GM19438 (cell line): ENCODE results near the gene LTB4R2.

ENCODE experiments used
- ATAC-seq: cut with Tn5 transposase; IDR thresholded peaks from one replicate; pipeline ENCODE4 v1.9.1; 2021; ENCODE audit warnings: low read depth; ENCODE audit not compliant: unreplicated experiment

Gene LTB4R2

GRCh38 chr14:24309538-24310264 is at the start of gene LTB4R2:
LTB4R2 (plus strand) TSS chr14:24310140; CDS start chr14:24310665, 525 bp downstream.
- ATAC-seq: no peak

GRCh38 chr14:24260780-24261157 is 49.2 kb upstream of the LTB4R2 start:
- no peak for ATAC-seq

GRCh38 chr14:24261256-24261968 is 48.5 kb upstream of the LTB4R2 start:
- no peak for ATAC-seq

- ATAC-seq: no peak
These were observed 48.0 kb upstream of the LTB4R2 start for GRCh38 chr14:24261969-24262327.

GRCh38 chr14:24262821-24263733 is 46.9 kb upstream of the LTB4R2 start, which contains the start of gene TGM1:
TGM1 (minus strand) TSS chr14:24263177; CDS start chr14:24262352, 825 bp downstream.
- no peak for ATAC-seq

GRCh38 chr14:24263848-24264247 is 46.1 kb upstream of the LTB4R2 start:
- no peak for ATAC-seq

- no peak for ATAC-seq
These were observed 45.6 kb upstream of the LTB4R2 start for GRCh38 chr14:24264298-24264697.

GRCh38 chr14:24266344-24267244 is 43.3 kb upstream of the LTB4R2 start:
- ATAC-seq: no peak

- no peak for ATAC-seq
These were observed 42.4 kb upstream of the LTB4R2 start for GRCh38 chr14:24267516-24267915.

GRCh38 chr14:24268225-24268624 is 41.7 kb upstream of the LTB4R2 start:
- ATAC-seq: no peak

- ATAC-seq: no peak
These were observed 40.6 kb upstream of the LTB4R2 start for GRCh38 chr14:24269368-24269767.

GRCh38 chr14:24269910-24270536 is 39.9 kb upstream of the LTB4R2 start:
- no peak for ATAC-seq

- ATAC-seq: no peak
These were observed 39.3 kb upstream of the LTB4R2 start for GRCh38 chr14:24270537-24271133.

GRCh38 chr14:24271134-24271833 is 38.7 kb upstream of the LTB4R2 start, which contains the start of gene RABGGTA:
RABGGTA (minus strand) TSS chr14:24271597; CDS start chr14:24271115, 482 bp downstream.
- peak; percentile 81 for ATAC-seq

- no peak for ATAC-seq
These were observed 38.1 kb upstream of the LTB4R2 start for GRCh38 chr14:24271834-24272263.

- no peak for ATAC-seq
These were observed 37.5 kb upstream of the LTB4R2 start for GRCh38 chr14:24272467-24272866.

GRCh38 chr14:24273422-24273998 is 36.4 kb upstream of the LTB4R2 start:
- no peak for ATAC-seq

GRCh38 chr14:24274101-24274543 is 35.8 kb upstream of the LTB4R2 start:
- ATAC-seq: peak; percentile 38
